ENCODE results near the gene KLKB1.

Gene KLKB1

DNA sequence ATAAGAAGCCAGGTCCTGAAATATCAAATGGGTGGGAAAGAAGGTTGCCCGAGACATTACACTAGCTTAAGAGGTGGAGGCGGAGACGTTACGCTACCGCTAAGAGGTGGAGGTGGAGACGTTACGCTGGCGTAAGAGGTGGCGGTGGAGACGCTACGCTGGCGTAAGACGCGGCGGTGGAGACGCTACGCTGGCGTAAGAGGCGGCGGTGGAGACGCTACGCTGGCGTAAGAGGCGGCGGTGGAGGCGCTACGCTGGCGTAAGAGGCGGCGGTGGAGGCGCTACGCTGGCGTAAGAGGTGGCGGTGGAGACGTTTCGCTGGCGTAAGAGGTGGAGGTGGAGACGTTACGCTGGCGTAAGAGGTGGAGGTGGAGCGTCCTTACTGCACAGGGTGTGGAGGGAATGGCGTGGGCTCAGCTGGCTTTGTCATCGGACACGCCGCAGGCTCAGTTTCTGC, 23.2 kb upstream of the KLKB1 start:
- H3K27ac ChIP-seq: no peak overlapping the region
- TF ChIP-seq ZFX (IDR thresholded peaks at IDR 0.05; ENCODE audit: borderline replicate concordance): no peak
- TF ChIP-seq, protein P1, sequence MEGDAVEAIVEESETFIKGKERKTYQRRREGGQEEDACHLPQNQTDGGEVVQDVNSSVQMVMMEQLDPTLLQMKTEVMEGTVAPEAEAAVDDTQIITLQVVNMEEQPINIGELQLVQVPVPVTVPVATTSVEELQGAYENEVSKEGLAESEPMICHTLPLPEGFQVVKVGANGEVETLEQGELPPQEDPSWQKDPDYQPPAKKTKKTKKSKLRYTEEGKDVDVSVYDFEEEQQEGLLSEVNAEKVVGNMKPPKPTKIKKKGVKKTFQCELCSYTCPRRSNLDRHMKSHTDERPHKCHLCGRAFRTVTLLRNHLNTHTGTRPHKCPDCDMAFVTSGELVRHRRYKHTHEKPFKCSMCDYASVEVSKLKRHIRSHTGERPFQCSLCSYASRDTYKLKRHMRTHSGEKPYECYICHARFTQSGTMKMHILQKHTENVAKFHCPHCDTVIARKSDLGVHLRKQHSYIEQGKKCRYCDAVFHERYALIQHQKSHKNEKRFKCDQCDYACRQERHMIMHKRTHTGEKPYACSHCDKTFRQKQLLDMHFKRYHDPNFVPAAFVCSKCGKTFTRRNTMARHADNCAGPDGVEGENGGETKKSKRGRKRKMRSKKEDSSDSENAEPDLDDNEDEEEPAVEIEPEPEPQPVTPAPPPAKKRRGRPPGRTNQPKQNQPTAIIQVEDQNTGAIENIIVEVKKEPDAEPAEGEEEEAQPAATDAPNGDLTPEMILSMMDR (IDR thresholded peaks at IDR 0.05): no peak

DNA sequence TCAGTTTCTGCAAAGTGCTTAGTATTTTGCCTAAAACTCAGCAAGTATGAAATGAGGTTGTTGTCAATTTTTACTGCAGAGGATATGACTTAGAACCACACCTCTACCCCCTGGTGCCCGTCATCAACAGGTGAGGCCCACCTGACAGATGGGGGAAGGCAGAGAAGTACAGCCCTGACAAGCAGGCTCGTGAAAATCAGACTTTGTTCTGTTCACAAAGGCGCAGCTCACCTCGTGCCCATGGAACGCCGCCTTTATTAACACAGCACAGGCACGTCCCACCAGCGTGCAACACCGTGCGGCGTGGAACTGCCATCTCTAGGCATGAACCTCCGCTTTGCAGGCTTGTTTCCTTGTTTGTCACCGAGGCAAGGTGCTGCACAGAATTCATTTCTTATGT, 22.6 kb upstream of the KLKB1 start:
- H3K27ac ChIP-seq: no peak overlapping the region
- no peak for TF ChIP-seq ZFX (IDR thresholded peaks at IDR 0.05; ENCODE audit: borderline replicate concordance)
- TF ChIP-seq, protein P1 (IDR thresholded peaks at IDR 0.05): no peak

DNA sequence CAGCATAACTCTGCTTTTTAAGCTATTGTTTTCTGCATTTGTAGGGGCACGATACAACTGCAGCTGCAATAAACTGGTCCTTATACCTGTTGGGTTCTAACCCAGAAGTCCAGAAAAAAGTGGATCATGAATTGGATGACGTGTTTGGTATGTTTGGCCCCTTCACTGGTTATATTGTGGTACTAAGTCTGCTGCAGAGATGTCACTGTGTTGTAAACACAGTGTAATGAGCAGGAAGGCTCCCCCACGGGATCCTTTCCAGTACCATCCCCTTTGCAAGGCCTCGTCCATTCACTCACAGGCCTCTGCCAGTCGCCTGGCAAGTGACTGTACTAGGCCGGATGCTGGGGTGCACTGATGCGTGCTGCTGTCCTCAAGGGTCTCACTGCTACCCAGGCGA, 22.2 kb upstream of the KLKB1 start:
- no peak for TF ChIP-seq ZFX (IDR thresholded peaks at IDR 0.05; ENCODE audit: borderline replicate concordance)
- TF ChIP-seq, protein P1 (IDR thresholded peaks at IDR 0.05): no peak
- no peak overlapping the region for H3K27ac ChIP-seq

DNA sequence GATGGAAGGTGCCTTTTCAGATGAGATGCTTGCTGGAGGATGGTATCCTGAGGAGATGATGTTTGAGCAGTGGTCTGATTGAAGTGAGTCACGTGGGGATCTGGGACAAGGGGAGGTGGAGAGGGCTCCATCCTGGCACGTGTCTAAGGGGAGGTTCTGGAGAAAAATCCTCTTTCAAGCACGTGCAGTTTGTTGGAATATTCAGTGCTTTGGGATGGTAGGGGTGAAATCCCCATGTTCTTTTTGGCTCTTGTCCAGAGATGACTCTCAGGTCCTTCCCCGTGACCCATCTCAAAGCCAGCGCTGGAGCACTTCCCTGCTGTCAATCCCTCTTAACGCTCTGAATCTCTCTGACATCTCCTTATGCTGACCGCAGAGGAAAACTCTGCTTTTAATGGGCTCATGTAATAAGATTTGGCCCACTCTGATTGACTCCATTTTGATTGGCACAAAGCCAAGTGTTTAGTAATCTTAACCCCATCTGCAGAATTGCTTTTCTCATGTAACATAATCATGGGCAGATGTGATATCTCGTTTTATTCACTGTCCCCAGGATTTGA, 10.8 kb upstream of the KLKB1 start:
- no peak overlapping the region for H3K27ac ChIP-seq
- TF ChIP-seq, protein P1 (IDR thresholded peaks at IDR 0.05): no peak
- no peak for TF ChIP-seq ZFX (IDR thresholded peaks at IDR 0.05; ENCODE audit: borderline replicate concordance)

DNA sequence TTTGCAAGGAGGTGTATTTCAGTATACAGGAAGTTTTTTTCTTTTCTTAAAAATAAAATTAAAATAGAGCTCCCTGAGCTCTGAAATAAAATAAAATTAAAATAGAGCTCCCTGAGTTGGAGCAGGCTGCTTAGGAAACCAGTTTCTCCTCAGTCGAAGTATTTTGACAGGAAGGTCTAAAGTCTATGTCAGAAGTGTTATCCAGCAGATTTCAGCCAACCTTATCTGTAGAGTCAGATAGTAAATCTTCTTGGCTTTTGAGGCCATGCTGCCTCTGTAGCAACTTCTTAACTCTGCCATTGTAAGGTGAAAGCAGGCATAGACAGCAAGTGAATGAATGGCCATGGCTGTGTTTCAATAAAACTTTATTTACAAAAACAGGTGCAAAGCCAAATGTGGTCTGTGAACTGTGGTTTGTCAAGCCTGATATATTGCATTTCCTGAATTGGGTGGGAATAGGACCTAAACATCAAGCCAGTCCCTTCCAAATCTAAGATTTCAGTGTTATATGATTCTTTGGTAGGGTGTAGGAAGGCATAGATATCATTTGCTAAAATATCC, 9.5 kb upstream of the KLKB1 start:
- TF ChIP-seq, protein P1 (IDR thresholded peaks at IDR 0.05): peak; percentile 6; the same call in 1 of the 2 replicates
- no peak for TF ChIP-seq ZFX (IDR thresholded peaks at IDR 0.05; ENCODE audit: borderline replicate concordance)
- H3K27ac ChIP-seq: no peak overlapping the region

DNA sequence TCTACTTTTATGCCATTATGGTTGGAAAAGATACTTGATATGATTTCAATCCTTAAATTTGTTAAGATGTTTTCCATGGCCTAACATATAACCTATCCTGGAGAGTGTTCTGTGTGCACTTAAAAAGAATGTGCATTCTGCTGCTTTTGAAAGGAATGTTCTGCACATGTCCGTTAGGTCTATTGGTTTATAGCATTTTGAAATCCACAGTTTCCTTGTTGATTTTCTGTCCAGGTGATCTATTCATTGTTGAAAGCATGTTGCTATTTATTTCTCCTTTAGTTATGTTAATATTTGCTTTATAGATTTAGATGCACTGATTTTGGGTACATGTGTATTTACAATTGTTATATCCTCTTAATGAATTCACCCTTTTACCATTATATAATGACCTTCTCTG, 5.7 kb upstream of the KLKB1 start:
- no peak overlapping the region for H3K27ac ChIP-seq
- TF ChIP-seq, protein P1 (IDR thresholded peaks at IDR 0.05): no peak
- no peak for TF ChIP-seq ZFX (IDR thresholded peaks at IDR 0.05; ENCODE audit: borderline replicate concordance)

DNA sequence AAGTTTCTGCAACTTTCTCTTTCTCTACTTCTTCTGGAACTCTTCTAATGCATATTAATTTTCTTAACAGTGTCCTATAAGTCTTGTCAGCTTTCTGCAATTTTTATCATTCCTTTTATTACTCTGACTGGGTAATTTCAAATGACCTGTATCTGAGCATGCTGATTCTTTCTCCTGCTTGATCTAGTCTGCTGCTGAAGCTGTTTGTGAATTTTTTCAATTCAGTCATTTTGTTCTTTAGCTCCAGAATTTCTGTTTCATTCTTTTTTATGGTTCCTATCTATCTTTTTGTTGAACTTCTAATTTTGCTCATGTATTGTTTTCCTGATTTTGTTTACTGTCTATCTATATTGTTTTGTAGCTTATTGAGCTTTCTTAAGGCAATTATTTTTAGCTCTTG, 1.5 kb upstream of the KLKB1 start:
- TF ChIP-seq, protein P1 (IDR thresholded peaks at IDR 0.05): no peak
- TF ChIP-seq ZFX (IDR thresholded peaks at IDR 0.05; ENCODE audit: borderline replicate concordance): no peak

More for the DNA sequence above, 1.5 kb upstream of the KLKB1 start:
- no peak overlapping the region for H3K27ac ChIP-seq
